B cell (primary cell): Measurements from ENCODE around the gene ZNF606. TPM values are rescaled to one million over a fixed set of nuclear protein-coding genes. Genes with fewer than 3 reads are reported as not detected.
A peak's percentile ranks its signal among the peaks of the same experiment; 100 is the strongest.

ENCODE experiments used
- ATAC-seq: fragments of 200-7000 bp; cut with Tn5 transposase; one replicate; pipeline ENCODE4 v1.10.0; 2021; ENCODE audit warnings: low read depth, mild to moderate bottlenecking, moderate number of reproducible peaks, moderate library complexity
- CTCF ChIA-PET: fragments of 350-600 bp; sonication (Branson Sonifier 250); formaldehyde crosslinking; loops from one replicate; lab custom pipeline; 2021; ENCODE audit warnings: antibody characterized with exemption, inconsistent platforms; lab: Charles Lee
- POLR2A ChIA-PET: fragments of 350-600 bp; sonication (Branson Sonifier 250); formaldehyde crosslinking; loops from one replicate; lab custom pipeline; 2021; ENCODE audit warnings: antibody characterized with exemption; lab: Charles Lee
- DNase-seq: peaks from one replicate; pipeline ENCODE4 v3.0.0; 2013
- H2AFZ ChIP-seq: 2 replicates; pipeline ENCODE4 v1.6.1; 2012; ENCODE audit warnings: mild to moderate bottlenecking, low read depth, low read length; ENCODE audit not compliant: insufficient read depth, poor library complexity, severe bottlenecking
- H3K27ac ChIP-seq, 2 donors: 1 replicate in 1 of 2; 2 replicates in 1 of 2; pipeline ENCODE4 v1.5.1; 2012 to 2013; ENCODE audit warnings: low read length in 2 of 2, mild to moderate bottlenecking in 2 of 2, moderate library complexity in 1 of 2
- H3K27me3 ChIP-seq, 4 experiments: fragments of 200-600 bp in 1 of 4; sonication (generic) in 1 of 4; replicated peaks in 1 of 4; 1 replicate in 2 of 4; 2 replicates in 2 of 4; pipeline versions ENCODE4 v1.6.1 to v1.7.0; 2013 to 2016; ENCODE audit warnings: low read length in 3 of 4, mild to moderate bottlenecking in 2 of 4, mixed read lengths in 1 of 4, moderate library complexity in 1 of 4; ENCODE audit not compliant: insufficient read depth in 4 of 4, control insufficient read depth in 3 of 4; ENCODE audit errors: control extremely low read depth in 1 of 4
- H3K36me3 ChIP-seq, 2 experiments: replicated peaks in 1 of 2; 1 replicate in 1 of 2; 2 replicates in 1 of 2; pipeline versions ENCODE4 v1.6.1 to v1.7.1; 2013; ENCODE audit warnings: low read length in 1 of 2; ENCODE audit not compliant: insufficient read depth in 2 of 2, control insufficient read depth in 1 of 2; ENCODE audit errors: control extremely low read depth in 1 of 2, extremely low read depth in 1 of 2
- H3K4me1 ChIP-seq, 2 donors: fragments of 200-600 bp in 1 of 2; sonication (generic) in 1 of 2; 1 replicate in 1 of 2; 2 replicates in 1 of 2; pipeline versions ENCODE4 v1.5.1 to v1.6.1; 2013 to 2017; ENCODE audit warnings: low read length in 2 of 2; ENCODE audit not compliant: control insufficient read depth in 2 of 2, insufficient read depth in 2 of 2
- H3K4me2 ChIP-seq: replicated peaks from 2 replicates; pipeline ENCODE3; 2012; ENCODE audit warnings: mild to moderate bottlenecking, low read depth, low read length; ENCODE audit not compliant: poor library complexity, severe bottlenecking
- H3K4me3 ChIP-seq, 5 experiments: fragments of 200-600 bp in 1 of 5; sonication (generic) in 1 of 5; 1 replicate in 3 of 5; 2 replicates in 2 of 5; pipeline versions ENCODE4 v1.5.1 to v1.7.0; 2011 to 2016; ENCODE audit warnings: low read length in 4 of 5, mild to moderate bottlenecking in 4 of 5, low read depth in 2 of 5, control low read depth in 1 of 5, moderate library complexity in 1 of 5; ENCODE audit not compliant: insufficient read depth in 1 of 5; ENCODE audit errors: control extremely low read depth in 1 of 5, extremely low read depth in 1 of 5
- H3K79me2 ChIP-seq: fragments of 200-600 bp; sonication (generic); one replicate; pipeline ENCODE4 v1.6.0; 2016; ENCODE audit warnings: low read length; ENCODE audit not compliant: control insufficient read depth, insufficient read depth
- H3K9ac ChIP-seq: fragments of 200-600 bp; sonication (generic); 2 replicates; pipeline ENCODE4 v1.6.1; 2017; ENCODE audit warnings: mild to moderate bottlenecking, low read length, moderate library complexity
- H3K9me3 ChIP-seq, 3 donors: one replicate each; pipeline versions ENCODE4 v1.6.1 to v1.7.1; 2013; ENCODE audit warnings: low read length in 2 of 3; ENCODE audit not compliant: control insufficient read depth in 2 of 3, insufficient read depth in 1 of 3; ENCODE audit errors: control extremely low read depth in 1 of 3
- H4K20me1 ChIP-seq: 2 replicates; pipeline ENCODE4 v1.6.0; 2012; ENCODE audit warnings: mild to moderate bottlenecking, low read length; ENCODE audit not compliant: insufficient read depth, control insufficient read depth, poor library complexity, severe bottlenecking
- H3K27ac Mint-ChIP-seq: one replicate; pipeline ENCODE4 v1.8.0; 2021; ENCODE audit warnings: mixed read lengths
- H3K27me3 Mint-ChIP-seq: one replicate; pipeline ENCODE4 v1.8.0; 2021; ENCODE audit warnings: mixed read lengths
- H3K4me1 Mint-ChIP-seq: one replicate; pipeline ENCODE4 v1.8.0; 2021; ENCODE audit warnings: mixed read lengths
- H3K4me3 Mint-ChIP-seq: one replicate; pipeline ENCODE4 v1.8.0; 2021; ENCODE audit warnings: mixed read lengths
- H3K9me3 Mint-ChIP-seq: one replicate; pipeline ENCODE4 v1.8.0; 2022; ENCODE audit warnings: mixed read lengths; ENCODE audit not compliant: insufficient read depth
- EZH2 ChIP-seq: IDR thresholded peaks from 2 replicates; pipeline ENCODE4 v1.6.1; 2012; ENCODE audit warnings: borderline replicate concordance, low read depth, mild to moderate bottlenecking, moderate library complexity, low read length; ENCODE audit not compliant: insufficient read depth, poor library complexity, severe bottlenecking
- WGBS: methylation state at CpG from one replicate; pipeline ENCODE4 v1.1.5; 2013; ENCODE audit warnings: missing lambda C conversion rate; ENCODE audit not compliant: insufficient coverage; 5-methylcytosine and 5-hydroxymethylcytosine counted together
- intact Hi-C: fragments of 100-400 bp; cut with micrococcal nuclease; formaldehyde crosslinking; loops from one replicate; pipeline ENCODE4 v1.10.0; 2022
- polyA plus RNA-seq: library from polyadenylated mRNA; depleted of rRNA; stranded (reverse); fragments of >200 nt; gene quantifications from 2 replicates; pipeline ENCODE4 v1.2.3, GENCODE V29; 2012
- total RNA-seq, 2 donors: library from RNA; stranded (reverse); fragments of 120-200 nt in 1 of 2; gene quantifications; 1 replicate in 1 of 2; 2 replicates in 1 of 2; pipeline versions ENCODE4 v1.2.3 to v1.2.4, GENCODE V29; 2013 to 2022
- TF ChIP-seq, protein P1 (sequence below): fragments of 200-600 bp; IDR thresholded peaks from one replicate; pipeline ENCODE4 v1.8.0; 2022; ENCODE audit warnings: antibody characterized with exemption, mild to moderate bottlenecking

The ZNF606 gene
- total and polyA plus RNA-seq, 2 donors (not counting 1 experiment from before 2014, with no cell fraction given), result 11.5 to 48.4 TPM

DNA sequence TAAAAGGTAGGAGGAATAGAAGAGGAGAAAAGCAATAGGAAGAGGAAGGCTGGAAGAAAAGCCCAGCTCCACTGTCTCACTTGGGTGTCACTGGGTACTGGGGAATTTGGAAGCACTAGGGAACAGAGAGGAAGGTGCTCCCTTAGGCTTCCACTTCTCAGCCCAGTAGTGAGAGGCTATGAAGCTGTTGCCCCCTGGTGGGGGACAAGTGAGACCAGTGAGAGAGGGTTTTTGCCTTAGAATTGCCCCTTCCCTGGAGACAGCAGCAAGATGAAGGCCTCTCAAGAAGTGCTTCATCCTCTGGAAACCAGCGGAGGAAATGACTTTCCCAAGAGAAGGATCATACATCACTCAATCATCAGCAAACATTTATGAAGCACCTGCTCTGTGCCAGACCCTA, 4.7 kb upstream of the ZNF606 start:
- H2AFZ ChIP-seq, result no peak overlapping the region
- TF ChIP-seq, protein P1, sequence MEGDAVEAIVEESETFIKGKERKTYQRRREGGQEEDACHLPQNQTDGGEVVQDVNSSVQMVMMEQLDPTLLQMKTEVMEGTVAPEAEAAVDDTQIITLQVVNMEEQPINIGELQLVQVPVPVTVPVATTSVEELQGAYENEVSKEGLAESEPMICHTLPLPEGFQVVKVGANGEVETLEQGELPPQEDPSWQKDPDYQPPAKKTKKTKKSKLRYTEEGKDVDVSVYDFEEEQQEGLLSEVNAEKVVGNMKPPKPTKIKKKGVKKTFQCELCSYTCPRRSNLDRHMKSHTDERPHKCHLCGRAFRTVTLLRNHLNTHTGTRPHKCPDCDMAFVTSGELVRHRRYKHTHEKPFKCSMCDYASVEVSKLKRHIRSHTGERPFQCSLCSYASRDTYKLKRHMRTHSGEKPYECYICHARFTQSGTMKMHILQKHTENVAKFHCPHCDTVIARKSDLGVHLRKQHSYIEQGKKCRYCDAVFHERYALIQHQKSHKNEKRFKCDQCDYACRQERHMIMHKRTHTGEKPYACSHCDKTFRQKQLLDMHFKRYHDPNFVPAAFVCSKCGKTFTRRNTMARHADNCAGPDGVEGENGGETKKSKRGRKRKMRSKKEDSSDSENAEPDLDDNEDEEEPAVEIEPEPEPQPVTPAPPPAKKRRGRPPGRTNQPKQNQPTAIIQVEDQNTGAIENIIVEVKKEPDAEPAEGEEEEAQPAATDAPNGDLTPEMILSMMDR, result no peak
- TF ChIP-seq EZH2, result no peak
- WGBS, result 100% methylated on average over 1 of the region's 1 CpG
- H3K4me3 Mint-ChIP-seq, result no peak overlapping the region
- DNase-seq, result peak; percentile 36
- no peaks in the 10 kb centered on the region for H4K20me1 ChIP-seq
- H3K4me1 Mint-ChIP-seq, result peaks cover 28% of the 10 kb centered on the region
- H3K36me3 ChIP-seq, result peaks cover 1 to 24% of the 10 kb centered on the region in 2 experiments
- H3K9ac ChIP-seq, result no peak overlapping the region
- H3K4me1 ChIP-seq, result peaks cover 14 to 24% of the 10 kb centered on the region in 2 donors
- POLR2A ChIA-PET, result no interaction called here
- H3K27ac ChIP-seq, result no peak overlapping the region
- peaks cover 23% of the 10 kb centered on the region for H3K79me2 ChIP-seq
- H3K9me3 Mint-ChIP-seq, result peaks cover 12% of the 10 kb centered on the region
- peaks cover 0 to 70% (median 50%) of the 10 kb centered on the region in 3 donors for H3K9me3 ChIP-seq
- no peak for ATAC-seq
- no peak overlapping the region for H3K27ac Mint-ChIP-seq
- H3K27me3 Mint-ChIP-seq, result no peaks in the 10 kb centered on the region
- H3K27me3 ChIP-seq, result no peaks in the 10 kb centered on the region
- no peak overlapping the region for H3K4me2 ChIP-seq
- intact Hi-C loops, result loop anchor here (10.0 kb wide), 1 partner anchor 622 kb away; the partner anchor contains the start of gene ZNF548
- H3K4me3 ChIP-seq, result no peak overlapping the region
- CTCF ChIA-PET, result no interaction called here

DNA sequence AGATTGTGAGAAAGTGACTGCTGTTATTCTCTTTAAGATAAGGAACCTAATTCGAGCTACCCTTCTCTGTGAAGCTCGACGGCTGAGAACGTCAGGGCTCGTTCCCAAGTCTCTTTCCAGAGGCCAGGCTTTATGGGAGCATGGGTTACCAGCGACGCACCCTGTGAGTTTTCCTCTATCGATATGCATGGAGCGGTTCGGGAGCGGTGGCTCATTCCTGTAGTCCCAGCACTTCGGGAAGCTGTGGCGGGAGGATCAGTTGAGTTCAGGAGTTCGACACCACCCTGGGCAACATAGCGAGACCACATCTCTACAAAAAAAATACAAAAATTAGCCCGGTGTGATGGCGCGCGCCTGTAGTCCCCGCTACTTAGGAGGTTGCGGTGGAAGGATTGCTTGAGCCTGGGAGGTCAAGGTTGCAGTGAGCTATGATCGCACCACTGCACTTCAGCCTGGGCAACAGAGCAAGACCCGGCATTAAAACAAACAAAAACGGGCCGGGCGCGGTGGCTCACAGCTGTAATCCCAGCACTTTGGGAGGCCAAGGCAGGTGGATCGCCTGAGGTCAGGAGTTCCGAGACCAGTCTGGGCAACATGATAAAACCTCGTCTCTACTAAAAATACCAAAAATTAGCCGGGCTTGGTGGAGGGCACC, 681 bp upstream of the ZNF606 start:
- intact Hi-C loops, result loop anchor here (5.0 to 10.0 kb wide), 2 partner anchors 149 to 618 kb away; partner anchors contain the start of genes ZNF329 and ZNF548

More for the DNA sequence above, 681 bp upstream of the ZNF606 start:
- CTCF ChIA-PET, result interaction anchor here (1.4 to 2.2 kb wide), 2 partner anchors 18 to 516 kb away, joined by 4 to 7 read pairs; partner anchors contain the start of gene ZBTB45
- Histone ChIP-seq H3K4me2 (peak overlapping the region; percentile 93), H4K20me1 (no peaks in the 10 kb centered on the region), H3K27me3 (no peaks in the 10 kb centered on the region), H3K79me2 (peaks cover 41% of the 10 kb centered on the region), H3K9ac (peak overlapping the region; percentile 93), H3K36me3 (peaks cover 7 to 43% of the 10 kb centered on the region in 2 experiments), H3K27ac (peak overlapping the region; percentile 81 to 91), H3K4me3 (peak overlapping the region; percentile 77 to 98 (median 94)), H3K4me1 (peaks cover 22 to 27% of the 10 kb centered on the region in 2 donors), H2AFZ (peak overlapping the region; percentile 99), H3K9me3 (peaks cover 1 to 55% (median 36%) of the 10 kb centered on the region in 3 donors)
- 38% methylated on average over 28 of the region's 31 CpGs for WGBS
- Mint-ChIP-seq H3K4me1 (peaks cover 35% of the 10 kb centered on the region), H3K27me3 (no peaks in the 10 kb centered on the region), H3K4me3 (peak overlapping the region; percentile 91), H3K27ac (peak overlapping the region; percentile 88), H3K9me3 (peaks cover 8% of the 10 kb centered on the region)
- DNase-seq (no peak), ATAC-seq (no peak)
- TF ChIP-seq EZH2, result no peak
- TF ChIP-seq, protein P1, result no peak
- POLR2A ChIA-PET, result interaction anchor here (0.6 to 1.7 kb wide), 10 partner anchors 16 to 640 kb away, joined by 3 to 7 read pairs (median 3); partner anchors contain the start of genes TRAPPC2B, ZNF135, ZNF211 and ZNF417
